ENCODE measurements around the gene KANSL1L.

DNA sequence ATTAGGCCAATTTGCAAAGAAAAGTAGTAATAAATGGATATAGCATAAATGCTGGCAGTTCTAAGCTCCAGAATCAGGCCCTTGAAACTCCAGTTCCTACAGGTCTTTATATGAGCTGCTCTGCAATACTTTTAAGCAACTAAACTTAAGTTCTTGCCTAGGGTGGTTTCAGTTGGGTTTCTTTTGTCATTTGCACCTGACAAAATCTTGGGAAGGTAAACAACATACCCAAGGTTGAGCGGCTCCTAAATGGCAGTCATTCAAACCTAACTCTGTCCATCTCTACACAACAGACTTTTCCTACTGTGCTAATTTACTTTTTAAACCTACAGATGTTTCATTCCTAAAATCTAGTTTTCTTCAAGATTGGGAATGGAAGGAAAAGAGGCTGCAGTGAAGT, 9.3 kb upstream of the KANSL1L start:
- TF ChIP-seq, protein P1, sequence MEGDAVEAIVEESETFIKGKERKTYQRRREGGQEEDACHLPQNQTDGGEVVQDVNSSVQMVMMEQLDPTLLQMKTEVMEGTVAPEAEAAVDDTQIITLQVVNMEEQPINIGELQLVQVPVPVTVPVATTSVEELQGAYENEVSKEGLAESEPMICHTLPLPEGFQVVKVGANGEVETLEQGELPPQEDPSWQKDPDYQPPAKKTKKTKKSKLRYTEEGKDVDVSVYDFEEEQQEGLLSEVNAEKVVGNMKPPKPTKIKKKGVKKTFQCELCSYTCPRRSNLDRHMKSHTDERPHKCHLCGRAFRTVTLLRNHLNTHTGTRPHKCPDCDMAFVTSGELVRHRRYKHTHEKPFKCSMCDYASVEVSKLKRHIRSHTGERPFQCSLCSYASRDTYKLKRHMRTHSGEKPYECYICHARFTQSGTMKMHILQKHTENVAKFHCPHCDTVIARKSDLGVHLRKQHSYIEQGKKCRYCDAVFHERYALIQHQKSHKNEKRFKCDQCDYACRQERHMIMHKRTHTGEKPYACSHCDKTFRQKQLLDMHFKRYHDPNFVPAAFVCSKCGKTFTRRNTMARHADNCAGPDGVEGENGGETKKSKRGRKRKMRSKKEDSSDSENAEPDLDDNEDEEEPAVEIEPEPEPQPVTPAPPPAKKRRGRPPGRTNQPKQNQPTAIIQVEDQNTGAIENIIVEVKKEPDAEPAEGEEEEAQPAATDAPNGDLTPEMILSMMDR (IDR thresholded peaks at IDR 0.05; ENCODE audit: poor library complexity) = no peak
- TF ChIP-seq EZH2phosphoT487 (IDR thresholded peaks at IDR 0.05; ENCODE audit: low read depth, severe bottlenecking, unreplicated experiment) (no peak), EZH2 (IDR thresholded peaks at IDR 0.05; ENCODE audit: borderline replicate concordance) (no peak)
